Measurements from ENCODE around the gene ACSS1. TPM values are rescaled to one million over a fixed set of nuclear protein-coding genes. Genes with fewer than 3 reads are reported as not detected.

ACSS1 gene
- total and polyA plus RNA-seq, 2 experiments from 2014 or later: not detected

- no peaks in the 10 kb centered on the region for H3K36me3 ChIP-seq
- H3K9me3 ChIP-seq (ENCODE audit: low read depth): no peaks in the 10 kb centered on the region
- no peaks in the 10 kb centered on the region for H3K4me1 ChIP-seq (ENCODE audit: low read depth)
- H3K27ac ChIP-seq: no peak overlapping the region
- TF ChIP-seq CTCF (IDR thresholded peaks at IDR 0.05; ENCODE audit: low read depth, low read length): no peak
- H3K4me3 ChIP-seq: no peak overlapping the region
- H3K27me3 ChIP-seq: no peaks in the 10 kb centered on the region
- DNase-seq (ENCODE audit: low read depth in 1 of 2, low spot score in 1 of 2): no peak
Measured at GRCh38 chr20:24957326-24958016, 100.5 kb downstream of the ACSS1 start.

Other genes starting within 250 kb of the ACSS1 start
- not detected in 2 replicates for gene CST7, start 108.9 kb downstream of the ACSS1 start, total RNA-seq
- gene CST7, start 108.9 kb downstream of the ACSS1 start, polyA plus RNA-seq: 0.20 TPM in 1 of 2 replicates, not detected in the other
- 50.4 and 60.6 TPM in 2 replicates for gene APMAP, start 65.4 kb downstream of the ACSS1 start, total RNA-seq
- 81.2 and 90.2 TPM in 2 replicates for gene APMAP, start 65.4 kb downstream of the ACSS1 start, polyA plus RNA-seq
- not detected in 2 replicates for gene VSX1, start 24.0 kb upstream of the ACSS1 start, total RNA-seq
- gene VSX1, start 24.0 kb upstream of the ACSS1 start, polyA plus RNA-seq: not detected in 2 replicates
- gene ENTPD6, start 137.6 kb upstream of the ACSS1 start, total RNA-seq: 107 and 110 TPM in 2 replicates
- gene ENTPD6, start 137.6 kb upstream of the ACSS1 start, polyA plus RNA-seq: 95.7 and 107 TPM in 2 replicates
- 243 and 268 TPM in 2 replicates for gene PYGB, start 189.9 kb upstream of the ACSS1 start, total RNA-seq
- 178 and 192 TPM in 2 replicates for gene PYGB, start 189.9 kb upstream of the ACSS1 start, polyA plus RNA-seq

All from cardiac muscle cell (in vitro differentiated cells and primary cell).